Caco-2 (cell line): ENCODE results near the gene MRPL36. TPM values are rescaled to one million over a fixed set of nuclear protein-coding genes. Genes with fewer than 3 reads are reported as not detected.
"Not testable (repeated sequence)": the region's sequence is repeated elsewhere in the genome, so short reads cannot be mapped to it uniquely, and the experiment has no call there.

Source experiments
- BruUV-seq: library from RNA; stranded (reverse); fragments of 400-500 nt; replicated peaks from 2 replicates; lab custom pipeline; 2021; lab: Mats Ljungman, UMichigan
- CTCF ChIA-PET: fragments of 300-600 bp; sonication (Branson Sonifier 250); formaldehyde crosslinking; loops from one replicate; lab custom pipeline; 2022; ENCODE audit warnings: antibody characterized with exemption; lab: Charles Lee
- POLR2A ChIA-PET: fragments of 300-600 bp; sonication (Branson Sonifier 250); formaldehyde crosslinking; loops from one replicate; lab custom pipeline; 2022; ENCODE audit warnings: antibody characterized with exemption; lab: Charles Lee
- DNase-seq, 2 experiments: peaks; one replicate each; pipeline versions ENCODE4 v3.0.0 to v3.0.0-alpha.2; 2020 to 2022
- H3K27me3 ChIP-seq: replicated peaks from 2 replicates; pipeline ENCODE4 v1.6.0; 2011; ENCODE audit warnings: low read length; ENCODE audit not compliant: control insufficient read depth, insufficient read depth
- H3K36me3 ChIP-seq: 2 replicates; pipeline ENCODE4 v1.5.1; 2011; ENCODE audit warnings: low read length; ENCODE audit not compliant: control insufficient read depth, insufficient read depth
- H3K4me1 ChIP-seq: fragments of 250-450 bp; sonication (Bioruptor Pico); 2 replicates; pipeline ENCODE4 v1.5.1; 2020; ENCODE audit warnings: mild to moderate bottlenecking
- H3K4me3 ChIP-seq: 2 replicates; pipeline ENCODE4 v1.5.1; 2011; ENCODE audit warnings: low read depth, mild to moderate bottlenecking, control low read depth, low read length
- H3K9me3 ChIP-seq: fragments of 250-450 bp; sonication (Bioruptor Pico); 2 replicates; pipeline ENCODE4 v1.5.1; 2020; ENCODE audit warnings: mild to moderate bottlenecking, moderate library complexity
- H3K27ac Mint-ChIP-seq: one replicate; pipeline ENCODE4 v1.8.0; 2022; ENCODE audit warnings: mixed read lengths; ENCODE audit not compliant: unreplicated experiment
- H3K27me3 Mint-ChIP-seq: one replicate; pipeline ENCODE4 v1.8.0; 2022; ENCODE audit warnings: mixed read lengths; ENCODE audit not compliant: insufficient read depth, unreplicated experiment
- H3K36me3 Mint-ChIP-seq: one replicate; pipeline ENCODE4 v1.8.0; 2022; ENCODE audit warnings: mild to moderate bottlenecking, mixed read lengths; ENCODE audit not compliant: insufficient read depth, unreplicated experiment
- H3K4me1 Mint-ChIP-seq: one replicate; pipeline ENCODE4 v1.8.0; 2022; ENCODE audit warnings: low read depth, mixed read lengths; ENCODE audit not compliant: unreplicated experiment
- H3K4me3 Mint-ChIP-seq: one replicate; pipeline ENCODE4 v1.8.0; 2022; ENCODE audit warnings: mild to moderate bottlenecking, moderate library complexity, mixed read lengths; ENCODE audit not compliant: unreplicated experiment
- H3K9me3 Mint-ChIP-seq: one replicate; pipeline ENCODE4 v1.8.0; 2022; ENCODE audit warnings: mixed read lengths; ENCODE audit not compliant: unreplicated experiment
- intact Hi-C: fragments of 100-400 bp; cut with micrococcal nuclease; formaldehyde crosslinking; loops from one replicate; pipeline ENCODE4 v1.10.0; 2022; ENCODE audit not compliant: unreplicated experiment
- total RNA-seq: library from RNA; stranded (reverse); gene quantifications from 2 replicates; pipeline ENCODE4 v1.2.3, GENCODE V29; 2022
- TF ChIP-seq, protein P1 (sequence below), 2 experiments: fragments of 200-600 bp in 1 of 2; IDR thresholded peaks; 1 replicate in 1 of 2; 2 replicates in 1 of 2; pipeline versions ENCODE4 v1.5.1 to v1.8.0; 2011 to 2022; ENCODE audit warnings: antibody characterized with exemption in 1 of 2, control low read depth in 1 of 2, inconsistent platforms in 1 of 2, low read depth in 1 of 2, low read length in 1 of 2, mild to moderate bottlenecking in 1 of 2, moderate library complexity in 1 of 2; ENCODE audit not compliant: insufficient read depth in 1 of 2, severe bottlenecking in 1 of 2, unreplicated experiment in 1 of 2

Gene MRPL36
- total RNA-seq, 1 experiment from 2014 or later = 65.9 TPM

DNA sequence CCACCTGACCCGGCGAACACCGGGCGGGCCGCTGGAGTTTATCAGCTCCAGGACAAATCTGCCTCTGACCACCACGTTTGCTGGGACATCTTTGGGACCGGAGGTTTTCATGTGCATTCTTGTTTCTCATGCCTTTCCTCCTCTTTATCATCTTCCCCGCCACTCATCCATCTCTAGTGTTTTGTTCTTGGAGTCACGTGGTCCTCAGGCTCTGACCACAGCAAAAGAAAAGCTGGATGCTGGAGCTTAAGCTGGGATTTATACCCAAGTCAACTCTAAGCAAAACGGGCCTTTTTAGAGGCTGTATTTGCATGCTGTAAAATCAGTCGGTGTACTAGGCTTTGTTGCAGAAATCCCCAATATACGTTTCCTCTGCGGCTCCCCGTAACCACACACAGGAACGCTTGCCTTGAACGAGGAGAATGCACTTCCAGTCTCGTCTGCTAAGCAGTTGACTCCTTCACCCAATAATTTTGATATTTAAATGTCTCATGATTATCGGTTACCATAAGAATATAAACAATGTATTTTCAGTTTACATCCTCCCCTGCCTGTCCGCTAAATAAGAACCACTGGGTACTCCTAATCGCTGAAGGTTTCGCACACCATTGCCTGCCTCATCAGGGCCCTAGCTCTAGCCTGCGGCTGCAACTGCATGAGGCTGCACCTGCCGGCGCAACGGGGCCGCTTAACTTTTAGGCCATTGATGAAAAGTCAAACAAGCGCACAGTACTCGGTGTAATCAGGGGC, 1.0 kb upstream of the MRPL36 start:
- Histone ChIP-seq H3K9me3 (no peaks in the 10 kb centered on the region), H3K4me1 (no peaks in the 10 kb centered on the region), H3K36me3 (peaks cover 9% of the 10 kb centered on the region), H3K4me3 (peak overlapping the region; percentile 99), H3K27me3 (no peaks in the 10 kb centered on the region)
- H3K27ac Mint-ChIP-seq = peak overlapping the region; percentile 93
- H3K4me1 Mint-ChIP-seq = peaks cover 7% of the 10 kb centered on the region
- intact Hi-C loops = no loop called here
- peak overlapping the region; percentile 96 for H3K4me3 Mint-ChIP-seq
- no peaks in the 10 kb centered on the region for H3K27me3 Mint-ChIP-seq
- BruUV-seq = TSS peak; percentile 15
- CTCF ChIA-PET = no interaction called here
- DNase-seq = no peak
- POLR2A ChIA-PET = no interaction called here
- peaks cover 73% of the 10 kb centered on the region for H3K36me3 Mint-ChIP-seq
- no peaks in the 10 kb centered on the region for H3K9me3 Mint-ChIP-seq
- TF ChIP-seq, protein P1, sequence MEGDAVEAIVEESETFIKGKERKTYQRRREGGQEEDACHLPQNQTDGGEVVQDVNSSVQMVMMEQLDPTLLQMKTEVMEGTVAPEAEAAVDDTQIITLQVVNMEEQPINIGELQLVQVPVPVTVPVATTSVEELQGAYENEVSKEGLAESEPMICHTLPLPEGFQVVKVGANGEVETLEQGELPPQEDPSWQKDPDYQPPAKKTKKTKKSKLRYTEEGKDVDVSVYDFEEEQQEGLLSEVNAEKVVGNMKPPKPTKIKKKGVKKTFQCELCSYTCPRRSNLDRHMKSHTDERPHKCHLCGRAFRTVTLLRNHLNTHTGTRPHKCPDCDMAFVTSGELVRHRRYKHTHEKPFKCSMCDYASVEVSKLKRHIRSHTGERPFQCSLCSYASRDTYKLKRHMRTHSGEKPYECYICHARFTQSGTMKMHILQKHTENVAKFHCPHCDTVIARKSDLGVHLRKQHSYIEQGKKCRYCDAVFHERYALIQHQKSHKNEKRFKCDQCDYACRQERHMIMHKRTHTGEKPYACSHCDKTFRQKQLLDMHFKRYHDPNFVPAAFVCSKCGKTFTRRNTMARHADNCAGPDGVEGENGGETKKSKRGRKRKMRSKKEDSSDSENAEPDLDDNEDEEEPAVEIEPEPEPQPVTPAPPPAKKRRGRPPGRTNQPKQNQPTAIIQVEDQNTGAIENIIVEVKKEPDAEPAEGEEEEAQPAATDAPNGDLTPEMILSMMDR (IDR thresholded peaks at IDR 0.05; ENCODE audit: insufficient read depth in 1 of 2, low read depth in 1 of 2, low read length in 1 of 2, severe bottlenecking in 1 of 2, unreplicated experiment in 1 of 2) = no peak

DNA sequence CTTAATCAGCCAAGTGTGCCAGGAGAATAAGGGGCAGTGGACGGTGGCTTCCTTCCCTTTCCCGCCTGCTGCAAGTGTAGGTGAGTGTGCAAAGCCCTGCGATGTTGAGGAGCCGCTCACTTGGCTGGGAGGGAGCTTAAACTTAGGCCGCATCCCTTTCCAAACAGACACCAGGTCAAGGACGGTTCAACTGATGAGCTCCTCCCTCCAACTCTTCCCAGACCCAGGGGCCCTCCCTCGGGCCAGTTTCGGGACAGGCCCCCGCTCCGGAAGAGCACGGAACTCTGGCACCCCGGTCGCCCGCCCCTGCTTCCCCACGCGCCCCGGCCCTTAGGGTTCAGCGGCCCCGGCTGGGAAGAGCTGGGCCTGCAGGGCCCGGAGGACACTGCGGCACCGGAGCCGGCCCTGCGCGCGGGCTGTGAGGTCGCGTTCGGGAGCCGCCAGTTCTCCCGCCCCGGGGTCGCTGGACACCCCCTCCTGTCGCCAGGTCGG, 481 bp downstream of the MRPL36 start:
- Mint-ChIP-seq H3K27ac (peak overlapping the region; percentile 93), H3K27me3 (no peaks in the 10 kb centered on the region), H3K36me3 (peaks cover 58% of the 10 kb centered on the region), H3K9me3 (no peaks in the 10 kb centered on the region), H3K4me3 (peak overlapping the region; percentile 96), H3K4me1 (peaks cover 7% of the 10 kb centered on the region)
- H3K4me1 ChIP-seq = no peaks in the 10 kb centered on the region
- H3K27me3 ChIP-seq = no peaks in the 10 kb centered on the region
- H3K9me3 ChIP-seq = no peaks in the 10 kb centered on the region
- BruUV-seq = no TSS peak
- ChIA-PET POLR2A (no interaction called here), CTCF (interaction anchor here (0.6 kb wide), 1 partner anchor 36 kb away, joined by 3 read pairs; no protein-coding TSS in a partner anchor)
- peak overlapping the region; percentile 99 for H3K4me3 ChIP-seq
- TF ChIP-seq, protein P1 (IDR thresholded peaks at IDR 0.05; ENCODE audit: insufficient read depth in 1 of 2, low read depth in 1 of 2, low read length in 1 of 2, severe bottlenecking in 1 of 2, unreplicated experiment in 1 of 2) = no peak
- intact Hi-C loops = no loop called here
- DNase-seq = peak in 1 of 2 experiments; percentile 32
- peaks cover 8% of the 10 kb centered on the region for H3K36me3 ChIP-seq

- POLR2A ChIA-PET, H3K27me3 ChIP-seq, H3K9me3 Mint-ChIP-seq, H3K4me1 Mint-ChIP-seq, H3K9me3 ChIP-seq, H3K27me3 Mint-ChIP-seq, H3K4me1 ChIP-seq, DNase-seq, H3K36me3 ChIP-seq, CTCF ChIA-PET, intact Hi-C loops, BruUV-seq: not testable (repeated sequence)
- Mint-ChIP-seq H3K36me3 (peaks cover 53% of the 10 kb centered on the region), H3K4me3 (peak overlapping the region; percentile 96), H3K27ac (peak overlapping the region; percentile 93)
- peak overlapping the region; percentile 99 for H3K4me3 ChIP-seq
Observed at GRCh38 chr5:1798589-1798988, 1.0 kb downstream of the MRPL36 start.
